Stimulated activated naive CD4-positive, alpha-beta T cell (primary cell): ENCODE measurements around the gene EGFR.

Experiments used
- DNase-seq, 6 experiments: peaks; one replicate each; lab custom pipeline; 2025; lab: John Stamatoyannopoulos, UW

Gene EGFR

DNA sequence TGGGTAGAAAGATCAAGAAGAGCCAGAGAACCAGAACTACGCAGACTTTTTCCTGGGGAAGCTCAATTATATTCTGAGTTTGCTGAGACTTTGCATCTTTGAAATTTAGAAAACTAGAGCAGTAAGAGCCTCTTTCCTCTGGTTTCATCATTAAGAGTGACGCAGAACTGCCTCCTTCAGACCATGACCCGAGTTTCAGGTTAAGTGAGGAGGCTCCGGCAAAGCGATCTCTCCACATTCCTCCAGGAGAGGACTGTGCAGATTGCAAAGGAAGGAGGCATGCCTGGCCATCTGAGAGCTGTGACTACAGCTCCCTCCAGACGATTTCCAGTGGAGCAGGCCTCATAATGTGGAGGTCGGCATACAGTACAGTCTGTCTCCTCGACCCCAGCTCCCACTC, 230.5 kb downstream of the EGFR start:
- DNase-seq: no peak

DNA sequence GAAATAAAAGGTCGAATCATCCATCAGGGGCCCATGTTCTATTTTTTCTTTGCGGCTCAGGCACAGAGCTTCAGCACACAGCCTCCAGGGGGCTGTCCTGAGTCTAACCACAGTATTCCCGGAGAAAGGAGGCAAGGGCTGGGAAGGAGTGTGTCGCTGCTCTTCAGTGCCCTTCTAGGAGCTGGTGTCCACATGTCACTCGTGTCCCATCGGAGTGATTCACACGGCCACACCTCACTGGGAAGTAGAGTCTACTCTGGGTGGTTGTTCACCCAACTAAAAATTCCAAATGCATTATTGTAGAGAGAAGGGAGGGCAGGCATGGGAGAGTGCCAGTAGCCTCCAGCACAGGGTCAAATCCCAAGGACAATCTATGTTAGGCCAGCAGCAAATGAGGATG, 231.5 kb downstream of the EGFR start:
- no peak for DNase-seq

DNA sequence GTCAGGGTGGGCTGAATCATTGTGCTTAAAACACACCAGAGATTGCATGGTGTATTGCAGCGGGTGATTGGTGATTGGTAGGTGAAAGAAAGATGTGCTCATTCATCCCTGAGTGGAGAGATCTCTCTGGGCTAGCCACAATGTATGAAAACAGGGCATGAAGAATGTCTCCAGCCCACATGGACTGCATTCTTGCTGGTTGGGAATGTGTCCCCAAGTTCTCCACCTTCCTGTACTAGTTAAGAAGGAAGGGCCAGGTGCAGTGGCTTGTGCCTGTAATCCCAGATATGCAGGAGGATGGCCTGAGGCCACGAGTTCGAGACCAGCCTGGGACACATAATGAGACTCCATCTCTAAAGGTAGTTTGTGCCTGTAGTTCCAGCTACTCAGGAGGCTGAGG, 232.5 kb downstream of the EGFR start:
- DNase-seq: no peak

DNA sequence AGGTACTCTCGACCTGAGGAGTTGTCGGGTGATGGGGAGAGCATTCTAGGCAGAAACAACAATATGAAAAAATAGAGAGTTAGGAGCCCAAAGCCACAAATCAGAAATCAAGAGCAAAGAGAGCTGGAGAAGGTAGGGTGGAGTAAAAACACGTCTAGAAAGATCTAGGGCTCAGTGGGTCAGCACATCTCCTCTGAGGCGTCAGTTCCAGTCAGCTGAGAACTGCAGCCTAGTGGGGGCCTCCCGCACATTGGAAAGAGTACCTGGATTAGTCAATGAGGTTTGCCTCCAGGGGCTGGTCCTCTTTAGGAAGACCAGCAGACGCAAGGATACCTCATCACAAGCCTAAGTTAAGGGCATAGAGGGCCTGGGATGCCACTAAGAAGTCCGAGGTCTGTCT, 233.1 kb downstream of the EGFR start:
- DNase-seq: no peak

DNA sequence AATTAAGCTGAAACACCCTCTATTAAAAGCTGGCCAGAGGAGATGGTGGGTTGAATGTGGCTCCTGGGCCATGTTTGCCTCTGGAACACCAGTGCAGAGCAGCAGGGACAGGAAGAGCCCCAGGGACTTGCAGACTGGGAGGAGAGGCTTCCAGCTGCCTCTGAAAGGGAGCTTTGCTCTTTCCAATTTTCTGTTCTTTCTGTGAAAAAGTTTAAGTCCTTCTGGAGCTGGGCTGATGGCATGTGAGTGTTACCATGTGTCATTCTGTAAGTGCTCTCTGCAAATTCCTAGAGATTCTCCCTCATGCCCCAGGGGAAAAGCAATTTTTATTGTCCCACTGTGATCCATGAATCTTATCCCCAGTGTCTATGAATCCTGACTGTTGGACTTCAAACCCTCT, 233.6 kb downstream of the EGFR start:
- DNase-seq: no peak

DNA sequence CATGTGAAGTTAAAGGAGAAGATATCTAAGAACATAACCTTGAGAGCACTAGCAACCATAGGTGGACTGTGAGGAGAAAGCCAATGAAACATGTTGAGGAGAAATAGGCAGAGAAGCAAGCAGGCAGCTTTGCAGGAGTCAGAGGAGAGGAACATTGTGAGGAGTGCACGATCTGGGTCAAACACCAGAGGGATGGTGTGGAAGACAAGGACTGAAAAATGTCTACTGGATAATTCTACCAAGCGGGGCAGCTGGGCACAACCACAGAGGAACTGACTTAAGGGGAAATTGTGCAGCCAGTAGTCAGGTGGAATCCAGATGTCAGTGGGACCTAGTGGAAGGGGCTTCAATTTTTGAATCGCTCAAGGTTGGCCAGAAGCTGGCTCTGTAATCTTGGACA, 234.4 kb downstream of the EGFR start:
- no peak for DNase-seq

DNA sequence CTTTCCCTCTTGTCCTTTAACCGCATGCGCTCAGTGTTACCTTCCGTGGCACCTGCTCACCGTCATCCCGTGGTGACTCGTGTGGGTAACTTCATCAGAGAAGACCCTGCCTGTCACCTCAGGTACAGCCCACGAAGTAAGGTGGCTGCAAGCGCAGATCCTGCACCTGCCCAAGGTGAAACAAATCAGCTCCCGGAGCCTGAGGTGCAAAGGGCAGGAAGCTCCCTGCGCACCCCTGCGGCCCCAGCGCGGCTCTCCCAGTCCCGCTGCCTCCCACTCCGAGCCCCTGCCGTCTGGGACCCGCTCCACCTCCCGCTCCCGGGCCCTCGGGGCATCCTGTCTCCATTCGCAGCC, 235.4 kb downstream of the EGFR start:
- DNase-seq: no peak

DNA sequence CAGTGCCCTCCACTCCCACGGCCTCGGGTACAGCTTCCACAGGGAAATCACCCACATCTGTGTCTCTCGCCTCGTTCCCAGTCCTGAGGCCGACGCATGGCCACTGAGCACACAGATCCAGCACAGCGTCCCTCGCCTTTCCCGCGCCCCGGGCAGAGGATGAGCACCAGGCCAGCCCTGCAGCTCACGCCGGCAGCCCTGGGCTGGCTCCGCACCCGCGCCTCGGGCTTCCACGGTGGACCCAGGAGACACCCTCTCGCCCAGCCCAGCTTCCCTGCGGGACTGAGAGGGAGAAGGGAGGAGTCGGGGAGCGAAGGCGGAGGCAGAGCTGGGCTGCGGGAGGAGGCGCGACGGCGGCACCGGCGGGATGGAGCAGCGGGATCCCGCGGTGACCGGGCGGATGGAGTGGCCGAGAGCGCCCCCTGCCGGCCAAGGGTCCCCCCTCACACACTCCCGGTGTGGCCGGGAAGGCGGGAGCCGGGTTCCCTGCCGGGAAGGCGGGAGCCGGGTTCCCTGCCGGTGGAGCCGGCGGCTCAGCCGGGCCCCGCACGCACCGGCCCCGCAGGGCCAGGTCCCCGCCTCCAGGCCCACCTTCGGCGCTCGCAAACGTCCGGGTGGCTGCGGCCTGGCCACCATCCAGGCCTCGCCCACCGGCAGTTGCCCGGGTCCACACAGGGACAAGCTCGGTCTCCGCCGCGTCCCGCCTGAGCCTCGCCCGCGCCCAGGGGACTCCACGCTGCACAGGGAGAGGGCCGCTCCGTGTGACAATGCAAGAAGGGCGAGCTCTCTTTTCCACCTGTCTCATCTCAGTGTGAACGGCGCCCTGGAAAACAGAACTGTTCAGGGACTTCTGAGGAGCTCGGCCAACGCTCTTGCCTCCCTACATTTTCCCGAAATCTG, 236.0 kb downstream of the EGFR start:
- peak in 5 of 6 experiments; percentile 5 to 63 (median 29) for DNase-seq

DNA sequence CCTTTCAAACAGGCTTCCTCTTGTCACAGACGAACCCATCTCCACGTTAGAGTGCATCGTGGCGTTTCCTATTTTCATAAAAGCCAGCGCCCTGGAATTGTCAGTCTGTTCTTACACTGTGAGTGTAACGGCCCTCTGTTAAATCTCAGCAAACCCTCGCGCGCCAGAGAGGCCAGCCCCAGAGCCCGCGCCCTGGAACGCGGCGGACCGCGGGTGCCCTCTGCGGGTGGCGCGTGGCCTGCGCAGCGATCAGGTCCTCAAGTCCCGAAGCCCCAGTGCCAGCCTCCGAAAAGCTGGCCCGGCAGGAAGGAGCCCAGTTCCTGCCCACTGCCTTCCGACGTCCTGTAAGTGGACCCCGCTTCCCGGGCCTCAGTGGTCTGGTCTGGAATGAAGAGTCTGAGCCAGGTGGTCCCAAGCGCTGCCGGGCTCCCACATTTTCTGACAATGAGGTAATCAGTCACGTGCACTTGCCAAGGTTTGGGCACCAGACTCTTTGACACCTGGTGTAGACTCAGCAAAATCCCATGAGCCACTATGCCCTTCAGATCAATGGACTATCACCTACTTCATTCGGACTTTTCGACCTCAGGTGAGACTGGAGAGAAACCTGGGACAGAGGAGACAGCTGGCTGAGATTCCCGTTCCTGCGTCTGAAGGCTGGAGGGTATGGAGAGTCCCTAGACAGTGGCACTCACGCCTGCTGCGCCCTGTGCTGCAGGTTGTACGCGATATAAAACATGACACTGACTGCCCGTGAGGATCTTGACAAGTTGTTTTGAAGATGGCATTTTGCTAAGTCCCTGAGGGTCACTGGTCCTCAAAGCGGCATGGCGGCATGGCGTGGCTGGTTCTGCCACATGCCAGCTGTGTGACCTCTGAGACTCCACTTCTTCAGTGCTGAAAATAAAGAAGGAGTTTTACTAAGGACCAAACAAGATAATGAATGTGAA, 237.0 kb downstream of the EGFR start:
- DNase-seq: peak; percentile 11 to 63 (median 28)

DNA sequence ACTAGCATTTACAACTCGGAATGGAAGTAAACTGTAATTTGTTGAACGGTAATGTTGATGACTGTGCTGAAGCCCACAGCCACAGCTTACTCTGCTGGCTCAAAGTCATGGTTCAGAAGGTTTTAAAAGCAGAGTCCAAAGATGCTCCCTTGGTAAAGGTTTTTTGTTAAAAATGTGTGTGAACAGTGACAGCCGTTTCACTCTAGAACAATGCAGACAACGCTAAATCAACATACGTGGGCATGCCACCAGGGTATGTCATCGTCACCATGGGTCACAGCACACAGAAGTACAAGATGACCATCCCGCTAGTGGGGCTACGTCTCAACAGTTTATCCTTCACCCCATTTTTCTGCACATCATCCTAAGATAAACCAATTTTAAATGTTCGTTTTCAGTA, 239.8 kb downstream of the EGFR start:
- DNase-seq: no peak

DNA sequence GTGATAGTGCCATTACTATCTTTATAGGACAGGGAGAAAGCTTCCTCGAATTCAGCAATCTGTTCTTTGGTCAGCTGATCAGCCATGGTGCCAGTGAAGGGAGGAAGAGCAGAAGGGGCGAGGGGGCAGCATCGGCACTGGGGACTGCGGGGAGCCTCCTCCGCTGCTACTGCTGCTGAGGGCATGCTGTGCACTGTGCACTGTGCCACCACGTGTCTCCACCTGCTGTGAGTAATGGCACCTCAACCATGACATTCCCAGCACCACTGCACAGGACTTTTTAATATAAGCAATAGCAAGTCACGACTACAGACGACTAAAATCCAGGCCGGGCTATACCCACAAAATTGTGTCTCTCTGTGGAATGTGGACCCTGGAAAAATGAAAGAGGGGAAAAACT, 241.4 kb downstream of the EGFR start:
- DNase-seq: no peak

DNA sequence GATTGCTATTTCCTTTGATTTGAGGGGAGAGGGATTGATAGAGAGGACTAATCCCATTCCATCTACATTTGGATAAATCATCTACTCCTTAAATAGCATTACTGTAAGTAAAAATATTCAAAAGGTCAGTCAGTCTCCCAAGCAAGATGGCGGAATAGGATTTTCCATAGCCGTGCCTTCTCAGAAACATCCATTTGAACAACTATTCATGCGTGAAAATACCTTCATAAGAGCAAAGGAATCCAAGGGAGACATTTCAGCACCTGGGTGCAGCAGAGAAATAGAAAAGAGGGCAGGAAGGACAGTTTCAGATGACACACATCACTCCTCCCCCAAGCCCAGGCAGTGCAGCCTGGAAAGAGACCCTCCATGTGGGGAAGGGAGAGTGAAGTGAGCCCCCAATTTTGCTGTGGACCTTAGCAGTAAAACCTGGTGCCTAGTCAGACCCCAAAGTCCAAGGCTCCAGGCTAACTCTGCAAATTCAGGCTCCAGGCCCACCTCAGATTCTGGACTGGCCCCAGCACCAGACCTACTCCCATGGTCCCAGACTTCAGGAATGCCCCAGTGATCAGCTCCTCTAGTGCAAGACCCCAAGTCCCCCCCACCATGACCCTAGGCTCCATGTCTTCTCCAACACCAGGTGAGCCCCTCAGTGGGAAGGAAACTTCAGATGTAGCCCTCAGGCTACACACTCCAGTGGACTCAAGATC, 242.0 kb downstream of the EGFR start:
- no peak for DNase-seq
